ENCODE measurements around the gene CRB2.

The CRB2 gene

GRCh38 chr9:123424552-123425225 lies 68.7 kb downstream of the CRB2 start:
- DNase-seq, result no peak

- no peak for DNase-seq
These were observed 69.3 kb downstream of the CRB2 start for GRCh38 chr9:123425261-123425821.

GRCh38 chr9:123425836-123426365 lies 69.9 kb downstream of the CRB2 start:
- no peak for DNase-seq

- no peak for DNase-seq
These were observed 70.4 kb downstream of the CRB2 start for GRCh38 chr9:123426406-123426805.

Data from CD4-positive, alpha-beta T cell treated with Interferon alpha-2 for 1 hour (primary cell).